Body of pancreas (tissue), 4 donors: ENCODE data around the gene ST6GAL1. TPM values are rescaled to one million over a fixed set of nuclear protein-coding genes. Genes with fewer than 3 reads are reported as not detected.
"Not testable (repeated sequence)": the region's sequence is repeated elsewhere in the genome, so short reads cannot be mapped to it uniquely, and the experiment has no call there.

Experiments used
- ATAC-seq: fragments of 150-250 bp; one replicate; pipeline ENCODE4 v1.9.1; 2016
- DNase-seq, 4 donors: peaks; one replicate each; pipeline ENCODE4 v3.0.0-alpha.2; 2019
- H3K27ac ChIP-seq, 4 donors: fragments of 200-600 bp; sonication (generic); 1 replicate in 3 of 4; 2 replicates in 1 of 4; pipeline versions ENCODE4 v1.5.1 to v1.6.1; 2016 to 2019; ENCODE audit warnings: mild to moderate bottlenecking in 1 of 4, mixed read lengths in 1 of 4, moderate library complexity in 1 of 4
- H3K27me3 ChIP-seq, 2 donors: fragments of 200-600 bp; sonication (generic); one replicate each; pipeline ENCODE4 v1.6.0; 2016; ENCODE audit warnings: mild to moderate bottlenecking in 1 of 2
- H3K36me3 ChIP-seq, 2 donors: fragments of 200-600 bp; sonication (generic); replicated peaks in 1 of 2; 2 replicates each; pipeline ENCODE4 v1.5.1; 2016; ENCODE audit warnings: low read depth in 2 of 2; ENCODE audit not compliant: insufficient read depth in 1 of 2
- H3K4me1 ChIP-seq: fragments of 200-600 bp; sonication (generic); one replicate; pipeline ENCODE4 v1.6.0; 2016
- H3K4me3 ChIP-seq, 2 donors: fragments of 200-600 bp; sonication (generic); 1 replicate in 1 of 2; 2 replicates in 1 of 2; pipeline ENCODE4 v1.5.1; 2016 to 2019
- H3K9me3 ChIP-seq, 3 donors: fragments of 200-600 bp; sonication (generic); 1 replicate in 2 of 3; 2 replicates in 1 of 3; pipeline ENCODE4 v1.5.1; 2016
- POLR2A ChIP-seq, 3 donors: fragments of 450-650 bp; IDR thresholded peaks; one replicate each; pipeline ENCODE4 v1.6.1; 2016; ENCODE audit warnings: antibody characterized with exemption in 3 of 3, mild to moderate bottlenecking in 2 of 3
- WGBS, 2 donors: methylation state at CpG; one replicate each; pipeline ENCODE4 v1.1.5; 2017; 5-methylcytosine and 5-hydroxymethylcytosine counted together
- intact Hi-C: fragments of 100-400 bp; cut with DNase I; formaldehyde crosslinking; loops from one replicate; pipeline ENCODE4 v1.15.1; 2023
- total RNA-seq, 2 donors: library from RNA; depleted of rRNA; stranded (reverse); fragments of >200 nt; gene quantifications; one replicate each; pipeline ENCODE4 v1.1.0, GENCODE V29; 2016
- TF ChIP-seq, protein P1 (sequence below), 7 experiments: fragments of 450-650 bp in 4 of 7; fragments of 200-600 bp in 3 of 7; sonication (generic) in 3 of 7; IDR thresholded peaks; one replicate each; pipeline ENCODE4 v1.5.1; 2016 to 2019; ENCODE audit warnings: antibody characterized with exemption in 7 of 7

Gene ST6GAL1
- total RNA-seq, 2 donors from 2014 or later = 10.2 to 12.2 TPM

DNA sequence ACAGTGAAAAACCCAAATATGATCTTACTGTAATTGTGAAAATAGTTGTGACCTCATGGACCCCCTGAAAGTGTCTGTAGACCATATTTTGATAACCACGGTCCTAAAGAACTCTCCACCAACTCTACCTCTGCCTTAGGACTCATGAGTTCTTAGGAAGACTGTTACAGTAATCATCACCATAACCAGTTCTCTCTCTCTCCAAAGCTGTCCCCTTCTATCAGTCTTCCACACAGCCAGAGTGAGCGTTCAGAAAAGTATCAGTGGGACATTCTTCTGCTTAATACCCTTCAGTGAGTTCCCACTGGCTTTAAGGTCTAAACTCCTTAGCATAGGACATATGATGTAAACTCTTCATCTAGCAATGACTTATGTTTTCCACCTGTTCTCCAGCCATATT, 27.6 kb upstream of the ST6GAL1 start:
- ATAC-seq = no peak
- no peak overlapping the region for H3K27ac ChIP-seq
- intact Hi-C loops = no loop called here
- WGBS, 2 donors = 68 to 81% methylated on average over 2 of the region's 2 CpGs
- no peaks in the 10 kb centered on the region for H3K9me3 ChIP-seq
- DNase-seq = no peak
- no peak overlapping the region for H3K4me3 ChIP-seq
- no peaks in the 10 kb centered on the region for H3K36me3 ChIP-seq
- no peak for TF ChIP-seq POLR2A (IDR thresholded peaks at IDR 0.05)
- TF ChIP-seq, protein P1, sequence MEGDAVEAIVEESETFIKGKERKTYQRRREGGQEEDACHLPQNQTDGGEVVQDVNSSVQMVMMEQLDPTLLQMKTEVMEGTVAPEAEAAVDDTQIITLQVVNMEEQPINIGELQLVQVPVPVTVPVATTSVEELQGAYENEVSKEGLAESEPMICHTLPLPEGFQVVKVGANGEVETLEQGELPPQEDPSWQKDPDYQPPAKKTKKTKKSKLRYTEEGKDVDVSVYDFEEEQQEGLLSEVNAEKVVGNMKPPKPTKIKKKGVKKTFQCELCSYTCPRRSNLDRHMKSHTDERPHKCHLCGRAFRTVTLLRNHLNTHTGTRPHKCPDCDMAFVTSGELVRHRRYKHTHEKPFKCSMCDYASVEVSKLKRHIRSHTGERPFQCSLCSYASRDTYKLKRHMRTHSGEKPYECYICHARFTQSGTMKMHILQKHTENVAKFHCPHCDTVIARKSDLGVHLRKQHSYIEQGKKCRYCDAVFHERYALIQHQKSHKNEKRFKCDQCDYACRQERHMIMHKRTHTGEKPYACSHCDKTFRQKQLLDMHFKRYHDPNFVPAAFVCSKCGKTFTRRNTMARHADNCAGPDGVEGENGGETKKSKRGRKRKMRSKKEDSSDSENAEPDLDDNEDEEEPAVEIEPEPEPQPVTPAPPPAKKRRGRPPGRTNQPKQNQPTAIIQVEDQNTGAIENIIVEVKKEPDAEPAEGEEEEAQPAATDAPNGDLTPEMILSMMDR (IDR thresholded peaks at IDR 0.05) = no peak
- H3K4me1 ChIP-seq = no peaks in the 10 kb centered on the region
- H3K27me3 ChIP-seq = no peaks in the 10 kb centered on the region

DNA sequence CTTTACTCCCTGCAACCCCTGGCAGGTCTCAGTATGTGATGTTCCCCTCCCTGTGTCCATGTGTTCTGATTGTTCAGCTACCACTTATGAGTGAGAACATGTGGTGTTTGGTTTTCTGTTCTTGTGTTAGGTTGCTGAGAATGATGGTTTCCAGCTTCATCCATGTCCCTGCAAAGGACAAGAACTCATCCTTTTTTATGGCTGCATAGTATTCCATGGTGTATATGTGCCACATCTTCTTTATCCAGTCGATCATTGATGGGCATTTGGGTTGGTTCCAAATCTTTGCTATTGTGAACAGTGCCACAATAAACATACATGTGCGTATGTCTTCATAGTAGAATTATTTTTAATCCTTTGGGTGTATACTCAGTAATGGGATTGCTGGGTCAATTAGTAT, 26.6 kb upstream of the ST6GAL1 start:
- H3K9me3 ChIP-seq, H3K27ac ChIP-seq, H3K4me1 ChIP-seq, ATAC-seq, DNase-seq, H3K4me3 ChIP-seq, intact Hi-C loops, H3K27me3 ChIP-seq, H3K36me3 ChIP-seq: not testable (repeated sequence)
- 63 to 75% methylated on average over 2 of the region's 2 CpGs for WGBS, 2 donors

DNA sequence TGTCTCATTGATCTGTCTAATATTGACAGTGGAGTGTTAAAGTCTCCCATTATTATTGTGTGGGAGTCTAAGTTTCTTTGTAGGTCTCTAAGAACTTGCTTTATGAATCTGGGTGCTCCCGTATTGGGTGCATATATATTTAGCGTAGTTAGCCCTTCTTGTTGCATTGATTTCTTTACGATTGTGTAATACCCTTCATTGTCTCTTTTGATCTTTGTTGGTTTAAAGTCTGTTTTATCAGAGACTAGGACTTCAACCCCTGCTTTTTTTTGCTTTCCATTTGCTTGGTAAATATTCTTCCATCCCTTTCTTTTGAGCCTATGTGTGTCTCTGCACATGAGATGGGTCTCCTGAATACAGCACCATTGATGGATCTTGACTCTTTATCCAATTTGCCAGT, 23.3 kb upstream of the ST6GAL1 start:
- H3K27ac ChIP-seq, H3K4me1 ChIP-seq, intact Hi-C loops, H3K9me3 ChIP-seq, DNase-seq, H3K4me3 ChIP-seq, H3K36me3 ChIP-seq, H3K27me3 ChIP-seq, ATAC-seq: not testable (repeated sequence)
- WGBS, 2 donors = 51 to 60% methylated on average over 3 of the region's 3 CpGs

DNA sequence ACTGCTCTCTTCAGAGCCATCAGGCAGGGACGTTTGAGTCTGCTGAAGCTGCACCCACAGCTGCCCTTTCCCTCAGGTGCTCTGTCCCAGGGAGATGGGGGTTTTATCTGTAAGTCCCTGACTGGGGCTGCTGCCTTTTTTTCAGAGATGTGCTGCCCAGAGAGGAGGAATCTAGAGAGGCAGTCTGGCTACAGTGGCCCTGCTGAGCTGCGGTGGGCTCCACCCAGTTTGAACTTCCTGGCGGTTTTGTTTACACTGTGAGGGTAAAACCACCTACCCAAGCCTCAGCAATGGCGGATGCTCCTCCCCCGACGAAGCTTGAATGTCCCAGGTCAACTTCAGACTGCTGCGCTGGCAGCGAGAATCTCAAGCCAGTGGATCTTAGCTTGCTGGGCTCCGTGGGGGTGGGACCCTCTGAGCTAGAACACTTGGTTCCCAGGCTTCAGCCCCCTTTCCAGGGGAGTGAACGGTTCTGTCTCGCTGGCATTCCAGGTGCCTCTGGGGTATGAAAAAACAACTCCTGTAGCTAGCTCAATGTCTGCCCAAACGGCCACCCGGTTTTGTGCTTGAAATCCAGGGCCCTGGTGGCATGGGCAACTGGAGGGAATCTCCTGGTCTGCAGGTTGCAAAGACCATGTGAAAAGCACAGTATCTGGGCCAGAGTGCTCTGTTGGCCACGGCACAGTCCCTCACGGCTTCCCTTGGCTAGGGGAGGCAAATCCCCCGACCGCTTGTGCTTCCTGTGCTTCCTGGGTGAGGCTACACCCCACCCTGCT, 21.1 kb upstream of the ST6GAL1 start:
- WGBS, 2 donors = 47 to 51% methylated on average over 7 to 17 of the region's 17 CpGs
- intact Hi-C loops = no loop called here
- no peak overlapping the region for H3K27ac ChIP-seq

DNA sequence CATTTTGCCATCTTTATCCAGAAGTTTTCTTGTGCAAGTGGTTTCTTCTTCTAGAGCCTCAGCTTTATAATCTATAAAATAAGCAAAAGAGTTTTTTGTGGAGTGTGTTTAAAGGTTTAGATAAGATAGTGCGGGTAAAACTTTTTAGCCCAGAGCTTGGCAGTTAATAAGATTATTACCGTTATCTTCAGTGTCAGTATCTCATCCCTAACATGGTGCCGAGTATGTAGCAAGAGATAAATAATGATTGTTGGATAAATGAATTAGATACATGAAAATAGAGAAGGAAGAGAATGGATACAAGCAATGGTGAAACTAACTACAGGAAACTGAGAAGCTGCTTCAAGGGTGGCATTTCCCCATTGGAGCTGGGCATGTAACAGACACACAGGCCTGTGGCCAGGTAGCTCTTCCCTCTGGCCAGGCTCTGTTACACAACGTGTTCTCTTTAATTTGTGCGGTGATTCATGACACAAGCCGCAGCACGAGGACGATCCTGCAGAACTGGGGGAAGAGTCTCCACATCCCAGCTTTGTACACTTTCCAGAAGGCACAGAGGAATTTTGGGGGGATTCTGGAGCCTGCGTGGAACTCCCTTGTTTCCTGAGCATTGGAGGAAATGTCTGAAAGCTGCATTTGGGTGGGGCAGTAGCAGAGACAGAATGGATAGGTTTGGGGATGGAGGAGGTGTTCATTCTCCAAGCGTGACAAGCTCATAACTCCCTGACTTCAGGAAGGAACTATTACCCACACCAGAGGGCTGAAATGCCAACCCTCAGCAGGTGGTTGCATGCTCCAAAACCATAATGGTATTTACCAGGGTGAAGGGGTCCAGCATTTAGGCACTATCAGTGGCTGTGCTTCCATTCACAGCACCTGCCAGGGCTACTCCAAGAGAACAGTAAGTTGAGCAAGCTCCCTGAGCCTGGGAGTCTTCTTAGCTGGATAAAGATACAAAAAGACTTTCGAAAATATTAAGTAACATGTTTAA, 14.2 kb upstream of the ST6GAL1 start:
- ATAC-seq = no peak
- DNase-seq = no peak
- TF ChIP-seq, protein P1 (IDR thresholded peaks at IDR 0.05) = no peak
- TF ChIP-seq POLR2A (IDR thresholded peaks at IDR 0.05) = no peak

More for the DNA sequence above, 21.1 kb upstream of the ST6GAL1 start:
- Histone ChIP-seq H3K4me1 (no peaks in the 10 kb centered on the region), H3K9me3 (no peaks in the 10 kb centered on the region), H3K4me3 (no peak overlapping the region), H3K36me3 (no peaks in the 10 kb centered on the region), H3K27me3 (no peaks in the 10 kb centered on the region)
- TF ChIP-seq, protein P1 (IDR thresholded peaks at IDR 0.05) = no peak
- no peak for TF ChIP-seq POLR2A (IDR thresholded peaks at IDR 0.05)
- DNase-seq = peak in 1 of 4 donors; percentile 25
- ATAC-seq = no peak

More for the DNA sequence above, 14.2 kb upstream of the ST6GAL1 start:
- Histone ChIP-seq H3K4me1 (no peaks in the 10 kb centered on the region), H3K36me3 (no peaks in the 10 kb centered on the region), H3K27ac (no peak overlapping the region), H3K27me3 (no peaks in the 10 kb centered on the region), H3K9me3 (no peaks in the 10 kb centered on the region), H3K4me3 (no peak overlapping the region)
- intact Hi-C loops = no loop called here
- 41 to 47% methylated on average over 11 of the region's 11 CpGs for WGBS, 2 donors
